Glutamatergic neuron (in vitro differentiated cells): Measurements from ENCODE around the gene A4GALT. TPM values are rescaled to one million over a fixed set of nuclear protein-coding genes. Genes with fewer than 3 reads are reported as not detected.

Experiments
- DNase-seq: peaks from one replicate; pipeline ENCODE4 v3.0.0; 2022
- H3K27ac Mint-ChIP-seq: one replicate; pipeline ENCODE4 v1.8.0; 2020; ENCODE audit warnings: mild to moderate bottlenecking, mixed read lengths, inconsistent platforms; ENCODE audit not compliant: unreplicated experiment
- H3K27me3 Mint-ChIP-seq: one replicate; pipeline ENCODE4 v1.8.0; 2020; ENCODE audit warnings: mild to moderate bottlenecking, moderate library complexity, mixed read lengths, inconsistent platforms; ENCODE audit not compliant: unreplicated experiment
- H3K36me3 Mint-ChIP-seq: one replicate; pipeline ENCODE4 v1.8.0; 2020; ENCODE audit warnings: mild to moderate bottlenecking, mixed read lengths, inconsistent platforms; ENCODE audit not compliant: unreplicated experiment
- H3K4me1 Mint-ChIP-seq: one replicate; pipeline ENCODE4 v1.8.0; 2020; ENCODE audit warnings: mild to moderate bottlenecking, low read depth, mixed read lengths, inconsistent platforms; ENCODE audit not compliant: unreplicated experiment
- H3K4me3 Mint-ChIP-seq: one replicate; pipeline ENCODE4 v1.8.0; 2020; ENCODE audit warnings: mild to moderate bottlenecking, mixed read lengths, inconsistent platforms; ENCODE audit not compliant: unreplicated experiment
- H3K9me3 Mint-ChIP-seq: one replicate; pipeline ENCODE4 v1.8.0; 2020; ENCODE audit warnings: mild to moderate bottlenecking, moderate library complexity, mixed read lengths, inconsistent platforms; ENCODE audit not compliant: unreplicated experiment
- CTCF ChIP-seq: fragments of 200-600 bp; sonication (generic); IDR thresholded peaks from one replicate; pipeline ENCODE4 v1.5.0; 2021; ENCODE audit not compliant: partially characterized antibody, unreplicated experiment
- total RNA-seq: library from RNA; stranded (reverse); fragmentation: NEBNext Ultra II Directional; extraction: Animal tissue kit (Norgen Biotek cat#: 25700); gene quantifications from one replicate; pipeline ENCODE4 v1.2.1, GENCODE V29; 2021; ENCODE audit not compliant: unreplicated experiment

Gene A4GALT
- total RNA-seq, 1 donor from 2014 or later, result 61.4 TPM

GRCh38 chr22:42699281-42699975 lies 21.2 kb downstream of the A4GALT start:
- Mint-ChIP-seq H3K27me3 (peaks cover 7% of the 10 kb centered on the region), H3K4me3 (no peak overlapping the region), H3K36me3 (peaks cover 5% of the 10 kb centered on the region), H3K27ac (no peak overlapping the region), H3K4me1 (peaks cover 17% of the 10 kb centered on the region), H3K9me3 (peaks cover 1% of the 10 kb centered on the region)
- no peak for TF ChIP-seq CTCF
- DNase-seq, result no peak

GRCh38 chr22:42697542-42698013 lies 23.1 kb downstream of the A4GALT start:
- H3K4me3 Mint-ChIP-seq, result no peak overlapping the region
- no peak overlapping the region for H3K27ac Mint-ChIP-seq
- peaks cover 18% of the 10 kb centered on the region for H3K4me1 Mint-ChIP-seq
- peaks cover 7% of the 10 kb centered on the region for H3K27me3 Mint-ChIP-seq
- DNase-seq, result no peak
- peaks cover 1% of the 10 kb centered on the region for H3K9me3 Mint-ChIP-seq
- no peak for TF ChIP-seq CTCF
- H3K36me3 Mint-ChIP-seq, result peaks cover 5% of the 10 kb centered on the region

- TF ChIP-seq CTCF, result no peak
- Mint-ChIP-seq H3K9me3 (no peaks in the 10 kb centered on the region), H3K27ac (peak overlapping the region; percentile 30), H3K27me3 (peaks cover 7% of the 10 kb centered on the region), H3K4me3 (peak overlapping the region; percentile 47), H3K36me3 (peaks cover 5% of the 10 kb centered on the region), H3K4me1 (peaks cover 18% of the 10 kb centered on the region)
- DNase-seq, result no peak
Observed at GRCh38 chr22:42696331-42696967, 24.2 kb downstream of the A4GALT start.

GRCh38 chr22:42695294-42695693 lies 25.4 kb downstream of the A4GALT start:
- H3K27ac Mint-ChIP-seq, result peak overlapping the region; percentile 38
- no peak for TF ChIP-seq CTCF

More at GRCh38 chr22:42695294-42695693, 25.4 kb downstream of the A4GALT start:
- H3K9me3 Mint-ChIP-seq, result no peaks in the 10 kb centered on the region
- no peak for DNase-seq
- H3K36me3 Mint-ChIP-seq, result peaks cover 5% of the 10 kb centered on the region
- peaks cover 18% of the 10 kb centered on the region for H3K4me1 Mint-ChIP-seq
- H3K27me3 Mint-ChIP-seq, result peaks cover 5% of the 10 kb centered on the region
- no peak overlapping the region for H3K4me3 Mint-ChIP-seq
